Measurements from ENCODE around the gene MEF2B. TPM values are rescaled to one million over a fixed set of nuclear protein-coding genes. Genes with fewer than 3 reads are reported as not detected.

Gene MEF2B
- polyA plus RNA-seq (2013, experiment 1 of 2) = 0.85 TPM
- 0.51 TPM for polyA plus RNA-seq (2013, experiment 2 of 2)

DNA sequence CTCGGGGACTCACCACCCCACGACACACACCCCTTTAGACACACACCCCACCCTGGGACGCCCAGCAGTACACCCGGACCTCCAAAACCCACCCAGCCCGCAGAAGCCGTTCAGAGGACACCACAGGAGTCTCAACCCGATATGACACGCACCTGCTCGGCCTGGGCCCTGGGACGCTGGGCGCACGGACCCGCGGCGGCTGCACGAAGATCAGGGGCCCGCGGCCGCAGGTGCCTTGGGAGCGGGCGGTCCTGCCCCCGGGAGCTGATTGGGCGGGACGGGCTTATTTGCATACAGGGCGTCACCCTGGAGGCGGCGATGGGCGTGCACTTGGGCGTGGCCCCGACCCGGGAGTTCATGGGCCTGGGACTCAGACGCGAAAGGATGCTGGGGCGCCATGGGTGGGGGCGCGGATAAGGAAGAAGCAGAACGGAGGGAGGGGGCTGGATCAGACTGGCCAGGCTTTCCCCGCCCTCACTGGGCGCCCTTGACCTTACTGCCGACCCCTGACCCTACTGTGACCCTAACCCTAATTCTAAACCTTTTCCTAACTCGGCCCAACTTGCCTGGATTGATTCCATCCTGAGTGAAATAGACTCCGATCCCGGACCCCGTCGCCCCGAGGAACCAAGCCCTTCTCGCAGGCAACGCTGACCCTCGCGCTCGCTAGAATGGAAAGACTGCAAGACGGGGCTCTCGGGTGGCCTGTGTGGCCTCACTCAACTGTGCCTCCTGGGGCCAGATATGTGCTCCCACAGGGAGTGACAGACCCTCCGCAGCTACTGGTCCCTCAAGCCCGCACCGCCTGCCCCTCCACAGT lies at the start of gene MEF2B:
Gene MEF2B, minus strand, starts transcription at position 211 of the 820 bp plus-strand sequence. CDS start 19,528 bp downstream, outside the sequence.
- H3K4me3 ChIP-seq (ENCODE audit: extremely low read depth, insufficient read depth, low read length, poor library complexity, severe bottlenecking) = no peak within 1 kb of the TSS
- H3K4me1 ChIP-seq (ENCODE audit: control insufficient read depth, insufficient read depth, low read length, poor library complexity, severe bottlenecking) = peaks cover 7% of the 10 kb centered on the region
- no peaks in the 10 kb centered on the region for H3K9me3 ChIP-seq (ENCODE audit: control insufficient read depth, low read length)
- no peaks in the 10 kb centered on the region for H3K36me3 ChIP-seq (ENCODE audit: control insufficient read depth, insufficient read depth, low read length)
- 21 to 24% methylated on average over 44 to 47 of the region's 56 CpGs for WGBS, 2 experiments (ENCODE audit: insufficient coverage in 2 of 2)
- no peak within 1 kb of the TSS for H3K27ac ChIP-seq (ENCODE audit: low read depth, low read length, severe bottlenecking)

DNA sequence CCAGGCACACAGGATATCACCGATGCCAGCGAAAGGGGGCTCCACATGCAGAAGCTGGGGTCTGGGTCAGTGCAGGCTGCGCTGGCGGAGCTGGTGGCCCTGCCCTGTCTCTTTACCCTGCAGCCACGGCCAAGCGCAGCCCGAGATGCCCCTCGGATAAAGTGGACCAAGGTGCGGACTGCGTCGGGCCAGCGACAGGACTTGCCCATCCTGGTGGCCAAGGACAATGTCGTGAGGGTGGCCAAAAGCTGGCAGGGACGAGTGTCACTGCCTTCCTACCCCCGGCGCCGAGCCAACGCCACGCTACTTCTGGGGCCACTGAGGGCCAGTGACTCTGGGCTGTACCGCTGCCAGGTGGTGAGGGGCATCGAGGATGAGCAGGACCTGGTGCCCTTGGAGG lies 48.8 kb upstream of the MEF2B start:
- H3K4me1 ChIP-seq (ENCODE audit: control insufficient read depth, insufficient read depth, low read length, poor library complexity, severe bottlenecking) = no peaks in the 10 kb centered on the region
- H3K27ac ChIP-seq (ENCODE audit: low read depth, low read length, severe bottlenecking) = no peak overlapping the region
- WGBS, 2 experiments (ENCODE audit: insufficient coverage in 2 of 2) = 84 to 89% methylated on average over 20 to 21 of the region's 21 CpGs
- no peaks in the 10 kb centered on the region for H3K9me3 ChIP-seq (ENCODE audit: control insufficient read depth, low read length)
- H3K4me3 ChIP-seq (ENCODE audit: extremely low read depth, insufficient read depth, low read length, poor library complexity, severe bottlenecking) = no peak overlapping the region
- no peaks in the 10 kb centered on the region for H3K36me3 ChIP-seq (ENCODE audit: control insufficient read depth, insufficient read depth, low read length)

DNA sequence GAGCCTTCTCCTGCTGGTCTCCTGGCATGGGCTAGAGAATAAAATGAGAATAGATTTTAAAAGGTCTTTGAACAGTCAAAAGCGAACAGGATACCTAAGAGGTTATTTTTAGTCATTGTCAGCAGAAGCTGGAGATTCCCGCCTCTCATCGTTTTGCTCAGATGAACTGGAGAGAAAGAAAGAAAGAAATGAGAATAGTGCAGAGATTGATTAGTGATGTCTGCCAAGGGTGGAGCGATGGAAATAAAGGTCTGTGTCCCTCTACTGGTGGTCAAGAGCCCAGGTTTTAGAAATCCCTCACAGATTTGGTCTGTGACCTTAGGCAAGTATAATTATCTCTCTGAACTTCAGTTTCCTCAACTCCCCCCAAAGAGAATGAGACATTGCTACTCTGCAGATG lies 47.0 kb upstream of the MEF2B start:
- Histone ChIP-seq H3K36me3 (ENCODE audit: control insufficient read depth, insufficient read depth, low read length) (no peaks in the 10 kb centered on the region), H3K4me3 (ENCODE audit: extremely low read depth, insufficient read depth, low read length, poor library complexity, severe bottlenecking) (no peak overlapping the region), H3K9me3 (ENCODE audit: control insufficient read depth, low read length) (no peaks in the 10 kb centered on the region), H3K27ac (ENCODE audit: low read depth, low read length, severe bottlenecking) (no peak overlapping the region), H3K4me1 (ENCODE audit: control insufficient read depth, insufficient read depth, low read length, poor library complexity, severe bottlenecking) (no peaks in the 10 kb centered on the region)
- whole genome bisulfite sequencing, 2 experiments (ENCODE audit: insufficient coverage in 2 of 2) = 41 to 45% methylated on average over 3 to 4 of the region's 4 CpGs

DNA sequence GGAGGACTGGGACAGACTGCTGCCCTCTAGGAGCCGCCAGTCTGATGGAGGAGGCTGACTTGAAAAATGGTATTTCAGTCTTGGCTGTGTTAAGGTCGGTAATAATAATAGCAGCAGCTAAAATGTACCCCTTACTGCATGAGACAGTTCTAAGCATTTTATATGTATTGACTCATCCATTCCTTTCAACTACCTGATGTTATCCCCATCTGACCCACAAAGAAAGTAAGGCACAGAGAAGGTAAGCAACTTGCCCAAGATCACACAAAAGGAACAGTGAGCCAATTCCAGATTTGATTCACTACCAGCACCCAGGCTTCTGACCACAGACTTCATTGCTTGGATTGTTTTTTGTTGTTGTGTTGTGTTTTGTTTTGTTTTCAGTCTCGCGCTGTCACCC lies 45.7 kb upstream of the MEF2B start:
- no peaks in the 10 kb centered on the region for H3K4me1 ChIP-seq (ENCODE audit: control insufficient read depth, insufficient read depth, low read length, poor library complexity, severe bottlenecking)
- 0% methylated on average over 1 of the region's 4 CpGs; no CpG with 5 or more reads in 1 of the 2 experiments for WGBS, 2 experiments (ENCODE audit: insufficient coverage in 2 of 2)
- H3K4me3 ChIP-seq (ENCODE audit: extremely low read depth, insufficient read depth, low read length, poor library complexity, severe bottlenecking) = no peak overlapping the region
- H3K9me3 ChIP-seq (ENCODE audit: control insufficient read depth, low read length) = no peaks in the 10 kb centered on the region
- no peaks in the 10 kb centered on the region for H3K36me3 ChIP-seq (ENCODE audit: control insufficient read depth, insufficient read depth, low read length)
- no peak overlapping the region for H3K27ac ChIP-seq (ENCODE audit: low read depth, low read length, severe bottlenecking)

DNA sequence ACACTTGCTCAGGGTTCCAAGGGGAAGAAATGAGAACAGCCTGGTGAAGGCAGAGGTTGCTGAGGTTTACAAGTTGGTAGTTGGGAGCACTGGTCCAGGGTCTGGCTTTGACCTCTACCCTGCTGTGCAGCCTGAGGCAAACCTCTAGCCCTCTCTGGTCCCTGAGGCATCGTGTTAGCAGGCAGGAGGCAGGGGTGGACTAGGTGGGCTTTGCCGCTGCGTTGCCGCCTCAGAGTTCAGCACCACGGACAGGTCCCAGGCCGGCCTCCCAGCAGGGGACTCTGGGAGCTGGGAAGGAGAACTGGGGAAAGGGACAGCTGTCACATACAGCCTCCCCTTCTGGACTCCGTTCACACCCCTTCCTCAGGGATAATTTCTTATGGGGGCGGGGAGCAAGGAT lies 44.8 kb upstream of the MEF2B start:
- Histone ChIP-seq H3K36me3 (ENCODE audit: control insufficient read depth, insufficient read depth, low read length) (no peaks in the 10 kb centered on the region), H3K4me3 (ENCODE audit: extremely low read depth, insufficient read depth, low read length, poor library complexity, severe bottlenecking) (no peak overlapping the region), H3K27ac (ENCODE audit: low read depth, low read length, severe bottlenecking) (no peak overlapping the region), H3K9me3 (ENCODE audit: control insufficient read depth, low read length) (no peaks in the 10 kb centered on the region), H3K4me1 (ENCODE audit: control insufficient read depth, insufficient read depth, low read length, poor library complexity, severe bottlenecking) (no peaks in the 10 kb centered on the region)
- WGBS, 2 experiments (ENCODE audit: insufficient coverage in 2 of 2) = 0 to 20% methylated on average over 1 to 6 of the region's 8 CpGs

DNA sequence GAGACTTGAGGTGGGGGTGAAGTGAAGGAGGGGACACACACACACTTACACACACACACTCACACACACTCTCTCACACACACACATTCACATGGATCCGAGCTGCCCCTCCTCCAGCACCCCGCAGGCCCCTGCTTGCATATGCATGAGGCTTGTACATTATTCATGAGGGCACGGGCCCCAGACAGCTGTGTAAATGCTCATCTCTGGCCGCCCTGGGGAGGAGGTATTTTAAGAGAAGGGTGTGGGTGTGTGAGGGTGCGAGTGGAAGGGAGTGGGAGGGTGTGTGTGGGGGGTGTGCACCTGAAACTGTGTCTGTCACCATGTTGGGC lies 44.1 kb upstream of the MEF2B start:
- no peaks in the 10 kb centered on the region for H3K9me3 ChIP-seq (ENCODE audit: control insufficient read depth, low read length)
- WGBS, 2 experiments (ENCODE audit: insufficient coverage in 2 of 2) = 3 to 20% methylated on average over 3 to 5 of the region's 5 CpGs
- H3K4me1 ChIP-seq (ENCODE audit: control insufficient read depth, insufficient read depth, low read length, poor library complexity, severe bottlenecking) = no peaks in the 10 kb centered on the region
- no peak overlapping the region for H3K4me3 ChIP-seq (ENCODE audit: extremely low read depth, insufficient read depth, low read length, poor library complexity, severe bottlenecking)
- H3K36me3 ChIP-seq (ENCODE audit: control insufficient read depth, insufficient read depth, low read length) = no peaks in the 10 kb centered on the region
- no peak overlapping the region for H3K27ac ChIP-seq (ENCODE audit: low read depth, low read length, severe bottlenecking)

DNA sequence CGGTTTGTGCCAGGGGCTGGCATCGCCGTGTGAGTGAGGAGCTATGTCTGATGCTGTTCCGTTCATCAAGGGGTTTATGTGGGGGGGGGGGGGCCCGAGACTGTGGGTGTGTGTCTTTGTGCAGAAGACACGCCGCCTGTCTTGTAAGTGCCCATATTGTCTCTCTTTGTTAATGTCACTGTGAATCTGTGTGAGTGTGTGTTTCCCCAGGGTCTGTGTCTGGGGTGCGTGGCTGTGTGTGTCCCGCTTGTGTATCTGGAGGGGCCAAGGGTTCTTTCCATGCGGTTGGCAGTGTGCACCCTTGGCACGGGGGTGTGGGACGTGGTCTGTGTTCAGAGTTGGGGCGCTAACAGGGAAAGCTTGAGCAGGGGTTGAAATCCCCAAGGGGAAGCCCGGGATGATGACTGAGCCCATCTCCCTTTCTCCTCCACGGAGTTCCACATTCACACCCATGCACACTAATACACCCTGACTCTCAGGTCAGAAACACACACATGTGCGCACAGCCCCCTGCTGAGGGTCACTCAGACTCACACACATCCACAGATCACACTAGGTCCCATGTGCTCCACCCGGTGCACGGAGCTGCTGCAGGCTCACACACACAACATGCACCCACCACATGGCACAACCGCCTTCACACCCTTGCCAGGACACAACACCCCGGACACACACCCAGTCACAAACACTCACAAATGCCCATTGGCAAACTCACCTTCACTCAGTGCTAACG lies 43.5 kb upstream of the MEF2B start:
- Histone ChIP-seq H3K4me3 (ENCODE audit: extremely low read depth, insufficient read depth, low read length, poor library complexity, severe bottlenecking) (no peak overlapping the region), H3K9me3 (ENCODE audit: control insufficient read depth, low read length) (no peaks in the 10 kb centered on the region), H3K36me3 (ENCODE audit: control insufficient read depth, insufficient read depth, low read length) (no peaks in the 10 kb centered on the region), H3K27ac (ENCODE audit: low read depth, low read length, severe bottlenecking) (no peak overlapping the region), H3K4me1 (ENCODE audit: control insufficient read depth, insufficient read depth, low read length, poor library complexity, severe bottlenecking) (no peaks in the 10 kb centered on the region)
- 52% methylated on average over 7 to 8 of the region's 21 CpGs for WGBS, 2 experiments (ENCODE audit: insufficient coverage in 2 of 2)

DNA sequence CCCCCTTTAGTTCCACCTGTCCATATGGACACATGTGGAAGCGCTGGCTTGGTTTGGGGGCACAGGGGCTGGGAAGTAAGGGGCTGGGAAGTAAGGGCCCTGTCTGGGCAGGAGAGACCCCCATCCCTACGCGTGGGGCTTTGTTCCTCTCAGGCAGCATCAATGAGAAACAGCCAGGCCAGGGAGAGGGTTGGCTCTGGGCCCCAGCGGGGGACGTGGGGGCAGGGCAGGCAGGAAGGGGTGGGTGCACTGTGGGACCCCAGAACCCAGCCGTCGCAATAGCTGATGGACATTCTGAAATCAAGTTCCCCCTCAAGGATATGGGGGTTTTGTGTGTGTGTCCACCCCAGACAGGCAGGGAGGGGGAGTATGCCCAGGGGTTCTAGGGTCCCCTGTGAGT lies 42.9 kb upstream of the MEF2B start:
- H3K9me3 ChIP-seq (ENCODE audit: control insufficient read depth, low read length) = no peaks in the 10 kb centered on the region
- H3K4me3 ChIP-seq (ENCODE audit: extremely low read depth, insufficient read depth, low read length, poor library complexity, severe bottlenecking) = no peak overlapping the region
- H3K27ac ChIP-seq (ENCODE audit: low read depth, low read length, severe bottlenecking) = no peak overlapping the region
- 16% methylated on average over 6 of the region's 7 CpGs; no CpG with 5 or more reads in 1 of the 2 experiments for WGBS, 2 experiments (ENCODE audit: insufficient coverage in 2 of 2)
- H3K4me1 ChIP-seq (ENCODE audit: control insufficient read depth, insufficient read depth, low read length, poor library complexity, severe bottlenecking) = no peaks in the 10 kb centered on the region
- H3K36me3 ChIP-seq (ENCODE audit: control insufficient read depth, insufficient read depth, low read length) = no peaks in the 10 kb centered on the region

DNA sequence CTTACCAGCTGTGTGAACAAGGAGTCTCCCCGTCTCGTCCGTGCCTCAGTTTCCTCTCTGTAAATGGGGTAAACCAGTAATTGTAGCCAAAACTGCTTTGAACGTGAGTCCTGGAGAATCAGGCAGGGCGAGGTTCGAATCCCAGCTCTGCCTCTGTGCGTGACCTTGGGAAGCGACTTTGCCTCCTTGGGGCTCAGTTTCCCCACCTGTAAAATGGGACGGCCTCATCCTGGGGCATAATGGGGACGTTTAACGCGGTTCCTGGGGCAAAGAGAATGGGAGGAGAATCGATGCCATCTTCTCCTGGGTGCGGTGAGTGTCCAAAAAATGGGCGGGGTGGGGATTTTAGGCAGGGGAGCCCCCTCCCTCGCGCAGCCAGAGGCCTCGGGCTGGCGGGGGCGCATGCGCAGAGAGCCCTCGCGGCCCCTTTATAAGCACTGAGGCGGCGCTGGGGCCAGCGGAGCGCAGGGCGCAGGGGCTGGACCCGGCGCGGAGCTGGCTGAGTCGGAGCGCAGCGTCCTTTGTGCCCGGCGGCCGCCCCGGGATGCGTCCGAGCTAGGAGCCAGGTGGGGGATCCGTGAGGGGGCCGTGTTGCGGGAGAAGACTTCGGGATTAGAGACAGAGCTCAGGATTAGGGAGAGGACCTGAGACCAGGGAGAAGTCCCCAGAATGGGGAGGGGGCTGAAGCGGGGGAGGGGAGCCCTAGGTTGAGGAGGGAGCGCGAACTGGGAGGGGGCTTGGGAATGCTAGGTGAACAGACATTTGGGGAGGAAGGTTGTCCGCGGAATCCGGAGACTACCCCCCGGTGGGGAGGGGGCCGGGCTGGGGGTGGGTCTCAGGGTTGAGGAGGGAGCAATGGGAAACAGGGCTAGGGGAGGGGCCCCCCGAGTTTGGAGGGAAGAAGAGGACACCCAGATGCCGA lies 41.7 kb upstream of the MEF2B start, which contains the start of gene NCAN:
Gene NCAN, plus strand, starts transcription at position 460 of the 922 bp plus-strand sequence. CDS start 4,996 bp downstream, outside the sequence.
- WGBS, 2 experiments (ENCODE audit: insufficient coverage in 2 of 2) = 8 to 10% methylated on average over 39 to 45 of the region's 54 CpGs
- Histone ChIP-seq H3K4me1 (ENCODE audit: control insufficient read depth, insufficient read depth, low read length, poor library complexity, severe bottlenecking) (no peaks in the 10 kb centered on the region), H3K36me3 (ENCODE audit: control insufficient read depth, insufficient read depth, low read length) (no peaks in the 10 kb centered on the region), H3K4me3 (ENCODE audit: extremely low read depth, insufficient read depth, low read length, poor library complexity, severe bottlenecking) (no peak within 1 kb of the TSS), H3K9me3 (ENCODE audit: control insufficient read depth, low read length) (no peaks in the 10 kb centered on the region), H3K27ac (ENCODE audit: low read depth, low read length, severe bottlenecking) (no peak within 1 kb of the TSS)

DNA sequence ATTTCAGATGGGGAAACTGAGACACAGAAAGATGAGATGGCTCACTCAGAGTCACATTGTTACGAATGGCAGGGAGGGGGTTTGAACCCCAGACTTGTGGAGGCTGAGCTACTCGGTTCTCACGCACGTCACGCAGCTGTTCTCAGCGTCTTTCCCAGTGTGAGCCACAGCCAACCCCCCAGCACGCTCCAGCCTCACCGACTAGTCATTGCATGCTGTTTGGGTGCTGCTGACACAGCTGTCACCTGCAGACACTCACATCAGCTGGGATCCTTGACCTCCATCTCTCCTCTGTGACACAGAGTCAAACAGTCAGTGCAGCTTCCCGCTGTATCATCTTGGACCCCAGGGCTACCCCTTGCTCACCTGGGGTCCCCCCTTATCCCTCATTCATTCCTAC lies 39.3 kb upstream of the MEF2B start:
- H3K4me3 ChIP-seq (ENCODE audit: extremely low read depth, insufficient read depth, low read length, poor library complexity, severe bottlenecking) = no peak overlapping the region

More for the DNA sequence above, 39.3 kb upstream of the MEF2B start:
- no peak overlapping the region for H3K27ac ChIP-seq (ENCODE audit: low read depth, low read length, severe bottlenecking)
- H3K4me1 ChIP-seq (ENCODE audit: control insufficient read depth, insufficient read depth, low read length, poor library complexity, severe bottlenecking) = no peaks in the 10 kb centered on the region
- no peaks in the 10 kb centered on the region for H3K36me3 ChIP-seq (ENCODE audit: control insufficient read depth, insufficient read depth, low read length)
- no peaks in the 10 kb centered on the region for H3K9me3 ChIP-seq (ENCODE audit: control insufficient read depth, low read length)
- WGBS, 2 experiments (ENCODE audit: insufficient coverage in 2 of 2) = 48 to 54% methylated on average over 8 to 9 of the region's 9 CpGs

Data from mesodermal cell (in vitro differentiated cells).